Spleen (tissue), 7 donors: ENCODE data around the gene YTHDF1.

Experiments used
- POLR2A ChIP-seq, 3 donors: fragments of 450-650 bp; IDR thresholded peaks; one replicate each; pipeline ENCODE4 v1.5.1; 2017; ENCODE audit warnings: antibody characterized with exemption in 3 of 3, mild to moderate bottlenecking in 1 of 3
- TF ChIP-seq, protein P1 (sequence below), 11 experiments: fragments of 200-600 bp in 7 of 11; fragments of 450-650 bp in 4 of 11; sonication (generic) in 4 of 11; IDR thresholded peaks in 8 of 11; conservative IDR thresholded peaks in 3 of 11; 1 replicate in 7 of 11; 2 replicates in 4 of 11; pipeline versions ENCODE4 v1.4.0 to v1.8.0; 2016 to 2021; ENCODE audit warnings: antibody characterized with exemption in 11 of 11, inconsistent platforms in 4 of 11, mild to moderate bottlenecking in 1 of 11
- donor health status: DM: no; HTN: no; CAD: no; lungs with moderate emphysema.
- donor health status: DM: no; HTN: no; CAD: no.
- donor health status: DM: no; HTN: no; CAD: no.

DNA sequence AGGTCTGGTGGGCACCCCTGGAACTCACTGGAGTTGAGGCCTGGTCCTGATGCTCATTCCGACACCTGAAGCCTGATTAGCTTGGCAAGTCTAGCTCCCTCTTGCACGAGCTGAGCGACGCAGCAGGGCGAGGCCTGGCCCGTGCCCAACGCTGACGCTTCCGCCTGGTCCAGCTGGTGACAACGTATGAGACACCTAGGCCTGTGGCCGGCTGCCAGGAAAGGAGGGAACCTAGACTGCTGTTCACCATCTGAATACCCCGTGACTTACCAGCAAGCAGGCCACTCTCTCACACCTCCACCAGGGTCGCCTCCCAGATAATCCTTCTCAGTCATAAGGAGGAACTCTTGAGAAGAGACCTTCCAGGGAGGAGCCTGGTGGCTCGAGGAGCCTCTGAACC is 24.5 kb downstream of the YTHDF1 start:
- TF ChIP-seq POLR2A (IDR thresholded peaks at IDR 0.05), result no peak
- TF ChIP-seq, protein P1, sequence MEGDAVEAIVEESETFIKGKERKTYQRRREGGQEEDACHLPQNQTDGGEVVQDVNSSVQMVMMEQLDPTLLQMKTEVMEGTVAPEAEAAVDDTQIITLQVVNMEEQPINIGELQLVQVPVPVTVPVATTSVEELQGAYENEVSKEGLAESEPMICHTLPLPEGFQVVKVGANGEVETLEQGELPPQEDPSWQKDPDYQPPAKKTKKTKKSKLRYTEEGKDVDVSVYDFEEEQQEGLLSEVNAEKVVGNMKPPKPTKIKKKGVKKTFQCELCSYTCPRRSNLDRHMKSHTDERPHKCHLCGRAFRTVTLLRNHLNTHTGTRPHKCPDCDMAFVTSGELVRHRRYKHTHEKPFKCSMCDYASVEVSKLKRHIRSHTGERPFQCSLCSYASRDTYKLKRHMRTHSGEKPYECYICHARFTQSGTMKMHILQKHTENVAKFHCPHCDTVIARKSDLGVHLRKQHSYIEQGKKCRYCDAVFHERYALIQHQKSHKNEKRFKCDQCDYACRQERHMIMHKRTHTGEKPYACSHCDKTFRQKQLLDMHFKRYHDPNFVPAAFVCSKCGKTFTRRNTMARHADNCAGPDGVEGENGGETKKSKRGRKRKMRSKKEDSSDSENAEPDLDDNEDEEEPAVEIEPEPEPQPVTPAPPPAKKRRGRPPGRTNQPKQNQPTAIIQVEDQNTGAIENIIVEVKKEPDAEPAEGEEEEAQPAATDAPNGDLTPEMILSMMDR (IDR thresholded peaks at IDR 0.05 in 8 of 11, conservative IDR thresholded peaks at IDR 0.05 in 3 of 11), result no peak
